Ovary (tissue), 10 donors: ENCODE measurements around the gene GLTPD2. TPM values are rescaled to one million over a fixed set of nuclear protein-coding genes. Genes with fewer than 3 reads are reported as not detected.

ENCODE experiments used
- DNase-seq, 5 donors: peaks; one replicate each; pipeline ENCODE4 v3.0.0-alpha.2; 2019 to 2020
- H3K27ac ChIP-seq, 2 donors: fragments of 200-600 bp; one replicate each; pipeline versions ENCODE4 v1.5.1 to v1.8.0; 2019 to 2022
- H3K27me3 ChIP-seq: fragments of 200-600 bp; one replicate; pipeline ENCODE4 v1.8.0; 2022
- H3K36me3 ChIP-seq: fragments of 200-600 bp; sonication (generic); one replicate; pipeline ENCODE4 v1.5.1; 2019
- H3K4me1 ChIP-seq: one replicate; pipeline ENCODE4 v1.8.1; 2013; ENCODE audit warnings: mild to moderate bottlenecking, moderate library complexity; ENCODE audit not compliant: insufficient read depth
- H3K4me3 ChIP-seq: fragments of 200-600 bp; sonication (generic); one replicate; pipeline ENCODE4 v1.5.1; 2017
- H3K9me3 ChIP-seq, 2 donors: fragments of 200-600 bp in 1 of 2; sonication (generic) in 1 of 2; one replicate each; pipeline versions ENCODE4 v1.5.1 to v1.8.1; 2013 to 2019; ENCODE audit warnings: mild to moderate bottlenecking in 1 of 2, moderate library complexity in 1 of 2
- EP300 ChIP-seq: sonication (generic); formaldehyde crosslinking; IDR thresholded peaks from one replicate; pipeline ENCODE4 v1.6.1; 2017; ENCODE audit warnings: antibody characterized with exemption
- POLR2A ChIP-seq: fragments of 450-650 bp; IDR thresholded peaks from one replicate; pipeline ENCODE4 v1.6.1; 2017; ENCODE audit warnings: antibody characterized with exemption, mild to moderate bottlenecking, moderate library complexity
- WGBS, 3 donors: extraction: QIAGEN DNeasy Blood & Tissue Kit in 1 of 3; methylation state at CpG; one replicate each; pipeline versions ENCODE4 v1.1.5 to v1.1.7; 2013 to 2017; 5-methylcytosine and 5-hydroxymethylcytosine counted together
- intact Hi-C, 4 donors: fragments of 100-400 bp; cut with DNase I; formaldehyde crosslinking; loops; one replicate each; pipeline versions ENCODE4 v1.11.0 to v1.15.1; 2022 to 2023
- long read RNA-seq, 3 donors: library from polyadenylated mRNA in 2 of 3; unstranded in 2 of 3; transcript quantifications; one replicate each; pipeline ENCODE4 v2.0.0 and lab custom pipeline, GENCODE V29; 2021 to 2026
- polyA plus RNA-seq, 2 donors: library from polyadenylated mRNA; stranded (reverse); fragments of 200-250 nt in 1 of 2; fragments of 350-450 nt in 1 of 2; fragmentation: Illumina TruSeq in 1 of 2; extraction: RNeasy Lipid Tissue Mini Kit (QIAGEN cat#74804) in 1 of 2; gene quantifications; one replicate each; pipeline ENCODE4 v1.2.3, GENCODE V29; 2013 to 2014
- total RNA-seq, 7 donors: library from RNA; depleted of rRNA in 2 of 7; stranded (reverse); fragments of >200 nt in 2 of 7; fragmentation: NEBNext Ultra II Directional in 3 of 7; extraction: Animal tissue kit (Norgen Biotek cat#: 25700) in 3 of 7; gene quantifications; one replicate each; pipeline versions ENCODE4 v1.1.0 to v1.2.4, GENCODE V29; 2016 to 2023
- TF ChIP-seq, protein P1 (sequence below), 3 donors: fragments of 450-650 bp in 2 of 3; fragments of 200-600 bp in 1 of 3; IDR thresholded peaks; one replicate each; pipeline versions ENCODE4 v1.5.1 to v1.8.0; 2016 to 2022; ENCODE audit warnings: antibody characterized with exemption in 3 of 3, mild to moderate bottlenecking in 1 of 3
- donor health status: DM: no; HTN: no; CAD: no; lungs with moderate emphysema.
- donor health status: DM: no; HTN: no; CAD: no.
- donor health status: Bipolar disorder and iron deficiency.
- donor health status: DM: yes; HTN: yes; CAD: no.
- donor health status: DM: no; HTN: no; CAD: no.
- donor health status: DM: yes; HTN: yes; CAD: no.

GLTPD2 gene
- total RNA-seq, result not detected
- polyA plus RNA-seq, result not detected
- long read RNA-seq, donor 1, result 0 reads
- long read RNA-seq, donor 2, result 0 reads
- long read RNA-seq, donor 3, result 0 reads

DNA sequence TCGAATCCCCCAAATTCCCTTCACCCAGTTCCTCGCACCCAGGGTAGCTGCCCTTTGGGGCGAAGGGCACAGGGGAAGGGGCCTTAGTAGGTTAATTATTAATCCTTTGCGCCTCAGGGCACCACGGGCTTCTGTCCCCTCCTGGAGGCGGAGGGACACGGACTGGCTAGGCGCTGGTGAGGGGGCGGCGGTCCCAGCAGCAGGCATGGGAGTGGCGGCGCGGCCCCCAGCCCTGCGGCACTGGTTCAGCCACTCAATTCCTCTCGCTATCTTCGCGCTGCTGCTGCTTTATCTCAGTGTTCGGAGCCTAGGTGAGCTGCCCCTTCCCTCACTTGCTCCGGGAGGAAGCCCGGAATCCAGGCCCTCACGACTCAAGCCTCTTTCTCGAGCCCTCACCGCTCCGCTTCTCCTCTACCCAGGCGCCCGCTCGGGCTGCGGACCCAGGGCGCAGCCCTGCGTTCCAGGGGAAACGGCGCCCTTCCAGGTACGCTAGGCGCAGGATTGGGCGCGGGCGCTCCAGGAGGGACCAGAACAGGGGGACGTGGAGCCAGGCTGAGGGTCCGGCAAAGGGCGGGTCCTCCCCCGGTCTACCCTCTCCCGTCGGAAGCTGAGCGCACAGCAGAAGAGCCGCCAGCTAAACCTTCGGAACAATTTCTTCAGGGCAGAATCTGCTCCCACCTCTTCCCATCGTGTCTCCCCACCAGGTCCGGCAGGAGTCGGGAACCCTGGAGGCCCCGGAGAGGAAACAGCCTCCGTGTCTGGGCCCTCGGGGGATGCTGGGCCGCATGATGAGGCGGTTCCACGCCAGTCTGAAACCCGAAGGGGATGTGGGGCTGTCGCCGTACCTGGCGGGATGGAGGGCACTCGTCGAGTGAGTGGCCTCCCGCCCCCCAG is at the start of gene GLTPD2:
Gene GLTPD2 (plus strand): TSS at position 158 of the 894 bp plus-strand sequence. CDS start 48 bp downstream, at position 206.
- peaks cover 13% of the 10 kb centered on the region for H3K4me1 ChIP-seq
- peak within 1 kb of the TSS; percentile 74 for H3K4me3 ChIP-seq
- TF ChIP-seq, protein P1, sequence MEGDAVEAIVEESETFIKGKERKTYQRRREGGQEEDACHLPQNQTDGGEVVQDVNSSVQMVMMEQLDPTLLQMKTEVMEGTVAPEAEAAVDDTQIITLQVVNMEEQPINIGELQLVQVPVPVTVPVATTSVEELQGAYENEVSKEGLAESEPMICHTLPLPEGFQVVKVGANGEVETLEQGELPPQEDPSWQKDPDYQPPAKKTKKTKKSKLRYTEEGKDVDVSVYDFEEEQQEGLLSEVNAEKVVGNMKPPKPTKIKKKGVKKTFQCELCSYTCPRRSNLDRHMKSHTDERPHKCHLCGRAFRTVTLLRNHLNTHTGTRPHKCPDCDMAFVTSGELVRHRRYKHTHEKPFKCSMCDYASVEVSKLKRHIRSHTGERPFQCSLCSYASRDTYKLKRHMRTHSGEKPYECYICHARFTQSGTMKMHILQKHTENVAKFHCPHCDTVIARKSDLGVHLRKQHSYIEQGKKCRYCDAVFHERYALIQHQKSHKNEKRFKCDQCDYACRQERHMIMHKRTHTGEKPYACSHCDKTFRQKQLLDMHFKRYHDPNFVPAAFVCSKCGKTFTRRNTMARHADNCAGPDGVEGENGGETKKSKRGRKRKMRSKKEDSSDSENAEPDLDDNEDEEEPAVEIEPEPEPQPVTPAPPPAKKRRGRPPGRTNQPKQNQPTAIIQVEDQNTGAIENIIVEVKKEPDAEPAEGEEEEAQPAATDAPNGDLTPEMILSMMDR (IDR thresholded peaks at IDR 0.05), result no peak
- peak in 1 of 5 donors; percentile 49 for DNase-seq
- intact Hi-C loops, result loop anchor here in 3 of 4 donors (2.0 to 10.0 kb wide), 5 partner anchors 54 to 266 kb away; partner anchors contain the start of genes CHRNE (in 1 of the 3), CXCL16 (in 1 of the 3), MED11 (in 1 of the 3) and ZMYND15 (in 1 of the 3)
- H3K27me3 ChIP-seq, result no peaks in the 10 kb centered on the region
- WGBS, 3 donors, result 55 to 59% (median 55%) methylated on average over 58 to 62 of the region's 62 CpGs
- H3K27ac ChIP-seq, result peak within 1 kb of the TSS; percentile 86 to 89
- no peaks in the 10 kb centered on the region for H3K9me3 ChIP-seq
- H3K36me3 ChIP-seq, result no peaks in the 10 kb centered on the region

- no peaks in the 10 kb centered on the region for H3K9me3 ChIP-seq
- WGBS, 3 donors, result 0 to 1% (median 1%) methylated on average over 60 to 100 of the region's 100 CpGs
- DNase-seq, result peak; percentile 42 to 74 (median 57)
- H3K36me3 ChIP-seq, result no peaks in the 10 kb centered on the region
- intact Hi-C loops, result loop anchor here in 1 of 4 donors (10.0 kb wide), 1 partner anchor 45 kb away; the partner anchor contains the start of genes GLTPD2 and VMO1
- H3K27ac ChIP-seq, result peak within 1 kb of the TSS in 1 of 2 donors; percentile 46
- H3K4me1 ChIP-seq, result peaks cover 5% of the 10 kb centered on the region
- TF ChIP-seq, protein P1 (IDR thresholded peaks at IDR 0.05), result no peak
- TF ChIP-seq POLR2A (no peak), EP300 (no peak)
- H3K27me3 ChIP-seq, result no peaks in the 10 kb centered on the region
- peak within 1 kb of the TSS; percentile 51 for H3K4me3 ChIP-seq
These were observed 49.4 kb upstream of the GLTPD2 start, which contains the start of the genes CXCL16 and ZMYND15 for GRCh38 chr17:4739122-4740024. Gene CXCL16 (minus strand): TSS chr17:4739928. CDS start chr17:4739339, 589 bp downstream. Gene ZMYND15 (plus strand): TSS chr17:4739833. CDS start chr17:4740549, 716 bp downstream.

- Histone ChIP-seq H3K36me3 (no peaks in the 10 kb centered on the region), H3K4me1 (peaks cover 5% of the 10 kb centered on the region), H3K27ac (peak overlapping the region in 1 of 2 donors; percentile 46), H3K4me3 (peak overlapping the region; percentile 51), H3K9me3 (no peaks in the 10 kb centered on the region), H3K27me3 (no peaks in the 10 kb centered on the region)
- WGBS, 3 donors, result 2 to 7% (median 5%) methylated on average over 13 of the region's 13 CpGs
- intact Hi-C loops, result no loop called here
- no peak for TF ChIP-seq POLR2A
- TF ChIP-seq, protein P1 (IDR thresholded peaks at IDR 0.05), result no peak
- no peak for TF ChIP-seq EP300
- DNase-seq, result no peak
These were observed 48.8 kb upstream of the GLTPD2 start for GRCh38 chr17:4740025-4740351.

GRCh38 chr17:4740584-4740983 is 48.2 kb upstream of the GLTPD2 start:
- Histone ChIP-seq H3K27me3 (no peaks in the 10 kb centered on the region), H3K36me3 (no peaks in the 10 kb centered on the region), H3K4me3 (no peak overlapping the region), H3K4me1 (peaks cover 5% of the 10 kb centered on the region), H3K27ac (no peak overlapping the region), H3K9me3 (no peaks in the 10 kb centered on the region)
- DNase-seq, result no peak
- TF ChIP-seq EP300 (no peak), POLR2A (no peak)
- TF ChIP-seq, protein P1 (IDR thresholded peaks at IDR 0.05), result no peak
- intact Hi-C loops, result no loop called here
- 93 to 95% (median 95%) methylated on average over 8 of the region's 8 CpGs for WGBS, 3 donors
